ENCODE results near the gene GANC.

GANC gene

DNA sequence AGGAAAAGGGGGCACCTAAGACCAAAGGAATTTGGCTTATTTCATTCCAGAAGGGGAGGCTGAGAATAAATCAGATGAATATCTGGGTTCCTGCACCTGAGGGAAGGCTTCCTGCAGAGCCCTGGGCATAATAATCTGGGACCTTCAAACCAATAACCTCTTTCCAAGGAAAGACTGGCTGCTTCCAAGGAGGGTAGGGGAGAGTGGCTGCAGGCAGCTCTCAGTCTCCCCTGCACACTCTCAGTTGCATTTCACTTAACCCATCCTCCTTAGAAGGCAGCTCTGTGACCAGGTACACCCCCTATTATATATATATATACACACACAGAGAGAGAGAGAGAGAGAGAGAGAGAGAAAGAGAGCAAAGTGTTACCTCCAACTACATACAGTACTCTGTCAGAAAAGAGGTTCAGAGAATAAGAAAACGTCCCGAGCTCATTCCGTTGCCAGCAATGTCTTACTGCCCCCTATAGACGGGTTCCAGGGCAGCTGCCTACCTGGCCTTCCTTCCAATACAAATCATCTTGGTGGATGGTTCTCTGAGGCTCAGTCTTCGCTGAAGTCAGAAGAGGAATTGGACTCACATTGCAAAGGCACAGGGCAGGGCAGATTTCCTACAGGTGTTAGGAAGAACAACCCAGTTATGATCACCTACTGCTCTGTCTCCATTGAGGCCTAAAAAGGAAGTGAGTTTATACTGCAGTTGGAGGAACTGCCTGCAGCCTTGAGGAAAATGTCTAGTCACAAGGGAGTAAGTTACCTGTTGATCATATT lies 112.4 kb downstream of the GANC start:
- DNase-seq: peak; percentile 36

DNA sequence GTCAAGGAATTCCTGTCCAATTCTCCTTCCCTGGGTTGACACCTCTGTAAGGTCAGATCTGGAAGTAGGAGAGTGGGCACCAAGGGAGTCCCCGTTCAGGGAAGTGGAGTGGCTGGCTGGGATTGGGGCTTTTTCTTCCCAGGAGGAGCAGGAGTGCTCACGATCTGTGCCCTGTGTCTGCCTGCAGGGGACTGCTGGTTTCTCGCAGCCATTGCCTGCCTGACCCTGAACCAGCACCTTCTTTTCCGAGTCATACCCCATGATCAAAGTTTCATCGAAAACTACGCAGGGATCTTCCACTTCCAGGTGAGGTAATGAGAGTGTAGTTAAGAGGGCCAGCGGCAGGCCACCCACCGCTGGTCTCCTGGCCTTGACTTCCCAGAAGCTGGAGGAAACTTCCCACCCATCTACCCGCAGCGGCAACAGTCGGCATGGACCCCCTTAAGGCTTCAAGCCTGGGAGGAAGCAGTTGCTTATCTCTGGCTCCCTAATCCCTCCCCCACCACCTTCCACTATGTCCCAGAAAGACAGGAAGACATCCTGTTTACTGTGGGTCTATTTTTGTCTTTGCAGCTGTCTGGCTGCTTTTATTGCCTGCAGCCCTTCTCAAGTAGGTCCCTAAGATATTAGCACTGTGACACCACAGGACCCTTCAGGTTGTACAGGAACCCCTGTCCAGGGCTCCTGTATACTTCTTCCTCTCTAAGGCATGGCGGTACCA lies 113.1 kb downstream of the GANC start:
- no peak for DNase-seq

DNA sequence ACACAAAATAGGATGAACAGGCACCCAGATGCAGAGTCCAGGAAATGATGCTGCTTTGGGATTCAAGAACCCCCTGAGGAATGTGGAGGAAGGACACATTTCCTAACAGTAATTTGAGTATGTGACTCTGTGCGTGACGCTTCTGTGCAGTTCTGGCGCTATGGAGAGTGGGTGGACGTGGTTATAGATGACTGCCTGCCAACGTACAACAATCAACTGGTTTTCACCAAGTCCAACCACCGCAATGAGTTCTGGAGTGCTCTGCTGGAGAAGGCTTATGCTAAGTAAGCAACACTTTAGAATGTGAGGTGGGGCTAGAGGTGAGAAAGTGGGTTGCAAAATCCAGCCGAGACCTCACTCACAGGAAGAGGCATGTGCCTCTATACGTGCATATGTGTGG lies 114.6 kb downstream of the GANC start:
- DNase-seq: no peak

DNA sequence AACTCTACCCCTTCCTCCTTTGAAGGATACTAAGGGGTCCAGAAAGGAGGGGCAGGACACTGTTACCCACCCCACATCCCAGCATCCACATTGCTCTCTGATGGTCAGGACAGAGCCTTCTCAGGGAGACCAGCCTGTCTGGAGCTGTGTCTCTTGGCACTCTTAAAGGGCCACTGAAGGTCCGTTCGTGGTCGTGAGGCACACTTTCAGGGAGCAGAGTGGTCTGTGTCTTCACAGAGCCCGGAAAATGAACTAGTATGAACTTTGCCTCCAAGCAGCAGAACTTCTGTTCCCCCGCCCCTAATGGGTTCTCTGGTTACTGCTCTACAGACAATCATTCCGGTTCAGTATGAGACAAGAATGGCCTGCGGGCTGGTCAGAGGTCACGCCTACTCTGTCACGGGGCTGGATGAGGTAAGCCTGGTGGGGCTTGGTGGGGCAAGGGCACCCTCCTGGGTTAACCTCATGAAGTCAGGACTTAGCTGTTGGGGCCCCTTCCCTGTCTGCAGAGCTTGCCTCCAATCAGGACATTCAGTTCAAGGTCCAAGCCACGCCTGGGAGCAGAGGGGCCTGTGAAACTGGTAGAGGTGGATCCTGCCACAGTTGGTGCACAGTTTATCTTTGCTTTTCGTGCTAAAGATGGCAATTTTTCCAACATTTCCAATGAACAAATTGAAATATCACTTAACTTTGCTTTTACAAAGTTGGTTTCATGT lies 119.5 kb downstream of the GANC start:
- no peak for DNase-seq

DNA sequence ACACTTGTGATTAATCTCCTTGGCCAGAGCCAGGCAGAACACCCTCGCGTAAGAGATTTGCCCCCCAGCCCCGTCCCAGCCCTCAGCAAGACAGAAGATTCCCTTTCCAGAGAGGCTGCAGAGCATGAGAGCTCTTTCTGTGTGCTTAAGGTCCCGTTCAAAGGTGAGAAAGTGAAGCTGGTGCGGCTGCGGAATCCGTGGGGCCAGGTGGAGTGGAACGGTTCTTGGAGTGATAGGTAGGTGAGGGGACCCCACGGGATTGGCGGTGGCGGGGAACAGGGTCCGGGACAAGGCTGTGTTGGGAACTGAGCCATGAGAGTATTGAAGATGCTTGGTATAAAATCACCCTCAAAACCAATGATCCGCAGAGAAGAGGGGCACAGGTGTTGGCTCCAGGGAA lies 121.1 kb downstream of the GANC start:
- no peak for DNase-seq

DNA sequence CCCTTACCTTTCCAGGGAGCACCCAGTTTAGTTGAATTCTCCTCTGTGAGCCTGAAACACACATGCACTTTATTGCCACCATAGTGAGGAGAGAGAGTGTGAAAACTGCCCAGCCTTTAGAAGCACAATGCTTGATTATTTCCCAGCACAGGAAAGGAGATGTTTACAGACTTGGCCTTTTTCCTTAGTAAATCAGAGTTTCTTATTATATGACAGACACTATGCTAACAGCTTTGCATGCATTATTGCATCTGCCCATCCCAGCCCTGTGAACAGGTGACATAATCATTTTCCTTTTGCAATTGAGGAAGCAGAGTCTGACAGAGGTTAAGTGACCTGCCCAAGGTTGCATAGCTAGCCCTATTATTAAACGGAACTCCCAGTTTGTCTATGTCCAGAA lies 122.8 kb downstream of the GANC start:
- no peak for DNase-seq

DNA sequence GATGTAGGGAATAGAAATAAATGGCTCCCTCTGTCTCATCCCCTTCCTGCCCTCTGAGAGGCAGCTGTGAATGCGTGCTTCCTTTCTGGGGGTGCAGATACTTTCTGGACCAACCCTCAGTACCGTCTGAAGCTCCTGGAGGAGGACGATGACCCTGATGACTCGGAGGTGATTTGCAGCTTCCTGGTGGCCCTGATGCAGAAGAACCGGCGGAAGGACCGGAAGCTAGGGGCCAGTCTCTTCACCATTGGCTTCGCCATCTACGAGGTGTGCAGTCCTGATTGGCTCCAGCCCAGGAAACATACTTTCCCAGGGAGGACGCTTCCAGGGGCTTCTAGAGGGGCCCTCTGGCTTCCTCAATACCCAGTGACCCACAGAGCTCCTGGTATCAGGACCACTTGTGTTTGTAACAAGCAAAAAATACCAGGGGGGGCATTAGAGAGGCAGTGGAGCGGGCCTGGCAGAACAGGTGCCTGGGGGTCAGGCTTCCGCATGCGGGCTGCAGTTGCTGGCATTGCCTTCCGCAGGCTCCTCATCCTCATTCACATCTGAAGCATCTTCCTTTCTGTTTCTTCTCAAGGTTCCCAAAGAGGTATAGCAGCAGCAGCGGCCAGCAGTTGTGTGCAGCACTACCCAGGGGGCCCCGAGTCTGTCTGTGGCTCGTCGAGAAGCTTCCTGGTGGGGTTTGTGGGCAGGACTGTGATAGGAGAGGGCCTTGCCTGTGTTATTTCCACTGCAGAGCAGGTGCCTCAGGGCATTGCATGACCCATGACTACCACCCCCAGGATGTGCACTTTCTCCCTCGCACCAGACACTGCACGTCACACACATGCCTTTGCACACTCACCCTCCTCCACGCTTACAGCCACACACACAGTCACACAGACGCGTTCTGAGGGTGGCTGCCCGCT lies 128.8 kb downstream of the GANC start:
- DNase-seq: no peak

DNA sequence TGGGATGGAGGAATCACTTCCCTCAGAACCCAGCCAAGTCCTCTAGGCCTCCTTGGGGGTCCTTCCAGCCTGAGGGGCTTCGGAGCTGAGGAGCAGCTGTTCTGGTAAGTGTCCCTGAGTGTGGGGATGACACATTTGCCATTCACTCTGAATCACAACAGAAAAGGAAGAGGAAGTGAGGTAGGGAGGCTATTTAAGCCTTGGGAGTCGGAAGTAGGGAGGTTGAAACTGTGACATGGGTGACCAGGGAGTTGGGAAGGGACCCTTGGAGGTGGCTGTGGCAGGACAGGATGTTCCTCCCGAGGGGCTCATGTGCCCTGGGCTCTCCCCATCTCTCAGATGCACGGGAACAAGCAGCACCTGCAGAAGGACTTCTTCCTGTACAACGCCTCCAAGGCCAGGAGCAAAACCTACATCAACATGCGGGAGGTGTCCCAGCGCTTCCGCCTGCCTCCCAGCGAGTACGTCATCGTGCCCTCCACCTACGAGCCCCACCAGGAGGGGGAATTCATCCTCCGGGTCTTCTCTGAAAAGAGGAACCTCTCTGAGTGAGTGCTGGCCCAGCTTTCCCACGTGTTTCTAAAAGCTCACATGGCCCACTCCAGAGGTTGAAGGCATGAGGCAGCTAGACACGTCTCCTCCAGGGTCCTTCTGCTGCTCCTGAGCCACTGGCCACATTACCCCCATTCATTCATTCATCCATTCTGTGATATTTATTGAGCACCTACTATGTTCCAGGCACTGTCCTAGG lies 129.6 kb downstream of the GANC start:
- DNase-seq: peak; percentile 66

DNA sequence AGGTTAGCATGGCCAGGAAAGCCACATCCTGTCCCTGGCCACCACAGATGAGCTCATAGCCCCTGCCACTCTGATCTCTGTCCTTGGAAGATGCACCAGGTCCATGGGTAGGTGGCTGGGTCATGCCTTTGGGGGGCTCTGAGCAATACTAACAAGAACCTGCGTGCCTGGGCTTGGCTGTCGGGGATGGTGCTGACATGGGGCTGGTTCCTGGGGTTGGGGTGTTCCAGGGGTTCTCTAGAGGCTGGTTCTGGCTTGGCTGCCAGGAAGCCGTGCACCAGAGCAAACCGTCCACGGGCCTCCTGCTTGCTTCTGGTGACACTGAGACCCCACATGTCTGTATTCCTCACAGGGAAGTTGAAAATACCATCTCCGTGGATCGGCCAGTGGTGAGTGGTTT lies 130.4 kb downstream of the GANC start:
- DNase-seq: no peak

DNA sequence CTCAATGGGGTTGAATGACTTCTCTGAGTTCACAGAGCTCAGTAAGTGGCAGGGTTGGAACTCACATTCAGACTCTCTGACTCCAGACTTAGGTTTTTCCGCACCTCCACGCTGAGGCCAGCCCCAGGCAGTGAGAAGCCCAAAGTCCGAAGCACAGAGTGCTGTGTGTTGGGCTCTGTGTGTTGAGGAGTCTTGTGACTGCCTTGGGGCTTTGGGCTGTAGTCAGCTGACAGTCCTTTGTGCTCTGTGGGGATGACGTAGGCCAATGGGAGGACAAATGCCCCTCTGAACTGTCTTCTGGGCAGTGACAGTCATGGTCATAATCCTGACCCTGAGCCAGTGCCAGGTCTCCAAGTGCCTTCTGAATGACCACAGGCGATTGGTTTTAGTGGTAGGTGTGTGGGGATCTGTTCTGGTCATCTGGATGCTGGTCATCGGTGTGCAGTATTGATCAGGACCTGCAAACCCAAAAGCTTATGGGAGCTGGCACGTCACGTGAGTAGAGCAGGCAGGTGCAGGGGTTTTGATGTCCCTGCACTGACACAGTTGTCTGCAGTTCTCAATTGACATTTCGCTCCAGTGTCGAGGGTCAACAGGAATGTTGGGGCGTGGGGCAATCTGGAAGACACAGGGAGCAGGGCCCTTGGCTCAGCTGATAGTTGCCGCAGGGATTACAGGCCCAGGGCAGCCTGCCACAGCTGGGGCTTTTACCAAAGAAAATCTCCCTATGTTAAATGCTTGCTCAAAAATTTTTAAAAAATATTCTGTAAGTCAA lies 131.6 kb downstream of the GANC start:
- no peak for DNase-seq

DNA sequence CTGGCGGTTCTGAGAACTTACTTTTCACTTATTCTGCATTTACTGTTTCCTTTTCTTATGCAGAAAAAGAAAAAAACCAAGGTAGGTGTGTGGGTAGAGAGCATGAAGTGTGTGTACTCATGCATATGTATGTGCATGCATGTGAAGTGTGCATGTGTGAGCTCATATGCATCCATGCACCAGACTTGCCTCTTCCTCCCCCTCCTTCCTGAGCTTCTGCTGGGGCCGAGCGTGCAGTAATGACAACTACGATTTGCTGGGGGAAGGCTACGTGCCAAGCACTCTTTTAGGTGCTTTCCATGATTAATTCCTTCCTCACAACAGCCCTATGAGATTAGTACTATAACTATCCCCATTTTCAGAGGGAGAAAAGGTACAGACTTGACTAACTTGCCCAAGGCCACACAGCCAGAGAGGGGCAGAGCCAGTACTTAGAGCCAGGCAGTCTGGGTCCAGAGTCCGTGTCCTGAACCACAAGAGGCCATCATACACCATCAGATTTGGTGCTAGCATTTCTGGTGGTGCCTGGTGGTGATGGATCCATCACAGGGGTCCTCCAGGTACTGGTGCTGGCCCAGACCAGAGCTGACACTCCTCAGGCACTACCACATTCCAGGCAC lies 133.0 kb downstream of the GANC start:
- DNase-seq: no peak
